ENCODE data around the gene SMIM29. TPM values are rescaled to one million over a fixed set of nuclear protein-coding genes. Genes with fewer than 3 reads are reported as not detected.
A peak's percentile ranks its signal among the peaks of the same experiment; 100 is the strongest.

The SMIM29 gene
- total RNA-seq, 1 experiment from 2014 or later, result 25.8 TPM

- Histone ChIP-seq H3K9ac (ENCODE audit: low read length) (peak overlapping the region; percentile 69), H3K9me3 (ENCODE audit: low read length) (no peaks in the 10 kb centered on the region), H3K4me2 (ENCODE audit: low read length) (peak overlapping the region; percentile 94), H3K4me3 (ENCODE audit: low read length) (peak overlapping the region; percentile 79), H3K4me1 (ENCODE audit: insufficient read depth, low read length) (peaks cover 61% of the 10 kb centered on the region), H4K20me1 (ENCODE audit: low read length) (no peaks in the 10 kb centered on the region), H2AFZ (ENCODE audit: low read length) (peak overlapping the region; percentile 47), H3K27me3 (ENCODE audit: low read length) (no peaks in the 10 kb centered on the region), H3F3A (ENCODE audit: low read length, unreplicated experiment) (peaks cover 10% of the 10 kb centered on the region), H3K9me2 (replicated peaks; ENCODE audit: low read length) (no peaks in the 10 kb centered on the region), H3K27ac (ENCODE audit: low read length) (peak overlapping the region; percentile 60), H3K36me3 (ENCODE audit: low read depth, low read length) (peaks cover 12% of the 10 kb centered on the region; the same call in 1 of the 2 replicates), H3K79me2 (ENCODE audit: low read length) (peaks cover 11% of the 10 kb centered on the region; the same call in 1 of the 2 replicates)
- peak; percentile 9 for ATAC-seq
- ChIA-PET CTCF (interaction anchor here (0.9 to 3.5 kb wide), 3 partner anchors 52 to 167 kb away, joined by 3 to 34 read pairs (median 3); no protein-coding TSS in a partner anchor), POLR2A (ENCODE audit: unreplicated experiment) (interaction anchor here (0.7 kb wide), 1 partner anchor 24 kb away, joined by 3 read pairs; no protein-coding TSS in a partner anchor)
- TF ChIP-seq CTCF (conservative IDR thresholded peaks at IDR 0.05; ENCODE audit: low read depth, low read length), result no peak
- TF ChIP-seq EZH2phosphoT487 (IDR thresholded peaks at IDR 0.05; ENCODE audit: borderline replicate concordance, low read length), result no peak
- TF ChIP-seq EZH2 (IDR thresholded peaks at IDR 0.05; ENCODE audit: low read length, unreplicated experiment), result no peak
- DNase-seq, result peak; percentile 43
- BruUV-seq (replicated peaks), result TSS peak; percentile 63
- intact Hi-C loops (cut with micrococcal nuclease), result loop anchor here (2.0 to 5.0 kb wide), 3 partner anchors 93 to 359 kb away; no protein-coding TSS in a partner anchor
Measured at GRCh38 chr6:34248198-34248726, 544 bp downstream of the SMIM29 start.

DNA sequence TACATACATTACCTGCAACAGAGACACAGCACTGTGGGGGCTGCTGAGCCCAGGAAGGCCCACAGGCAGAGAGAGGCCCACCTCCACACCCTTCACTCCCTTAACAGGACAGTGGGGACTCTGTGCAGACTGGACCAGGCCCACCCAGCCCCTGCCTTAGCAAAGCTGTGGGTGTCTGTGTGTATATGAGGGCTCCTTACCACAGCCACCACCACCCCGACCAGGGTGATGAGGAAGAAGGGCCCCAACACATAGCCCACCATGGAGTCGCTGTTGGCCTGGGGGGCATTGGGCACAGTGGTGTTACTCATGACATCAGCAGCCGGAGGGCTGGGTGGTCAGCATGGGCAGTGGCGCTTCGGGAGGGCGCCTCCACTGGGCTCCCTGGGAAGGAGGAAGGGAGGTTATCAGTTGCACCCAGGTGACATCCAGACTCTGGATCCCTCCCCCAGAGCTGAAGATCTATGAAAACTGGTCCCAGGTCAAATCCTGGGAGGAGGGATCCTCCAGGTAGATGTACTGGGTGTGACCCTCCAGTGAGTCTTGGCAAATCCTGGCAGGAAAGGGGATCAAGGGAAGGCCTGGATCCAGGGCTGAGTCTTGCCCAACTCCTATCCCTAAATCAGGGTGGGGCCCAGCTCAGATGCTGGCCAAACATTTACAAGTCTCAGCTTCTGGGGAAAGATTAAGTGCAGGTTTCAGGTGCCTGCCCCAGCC, 1.2 kb downstream of the SMIM29 start:
- peaks cover 15% of the 10 kb centered on the region; the same call in 1 of the 2 replicates for H3K36me3 ChIP-seq (ENCODE audit: low read depth, low read length)
- no peak overlapping the region for H2AFZ ChIP-seq (ENCODE audit: low read length)
- peaks cover 16% of the 10 kb centered on the region for H3F3A ChIP-seq (ENCODE audit: low read length, unreplicated experiment)
- H3K4me1 ChIP-seq (ENCODE audit: insufficient read depth, low read length), result peaks cover 67% of the 10 kb centered on the region
- H3K9me3 ChIP-seq (ENCODE audit: low read length), result no peaks in the 10 kb centered on the region
- H3K9ac ChIP-seq (ENCODE audit: low read length), result no peak overlapping the region
- no peak for ATAC-seq
- H3K27me3 ChIP-seq (ENCODE audit: low read length), result no peaks in the 10 kb centered on the region
- peak; percentile 52 for DNase-seq
- no peaks in the 10 kb centered on the region for H3K9me2 ChIP-seq (replicated peaks; ENCODE audit: low read length)
- H3K4me2 ChIP-seq (ENCODE audit: low read length), result peak overlapping the region; percentile 94
- intact Hi-C loops (cut with micrococcal nuclease), result loop anchor here (2.0 to 5.0 kb wide), 3 partner anchors 93 to 360 kb away; no protein-coding TSS in a partner anchor
- H3K27ac ChIP-seq (ENCODE audit: low read length), result peak overlapping the region; percentile 60
- BruUV-seq (replicated peaks), result no TSS peak
- CTCF ChIA-PET, result interaction anchor here (0.9 to 3.5 kb wide), 3 partner anchors 52 to 167 kb away, joined by 3 to 34 read pairs (median 3); no protein-coding TSS in a partner anchor
- H3K79me2 ChIP-seq (ENCODE audit: low read length), result peaks cover 13% of the 10 kb centered on the region; the same call in 1 of the 2 replicates
- H3K4me3 ChIP-seq (ENCODE audit: low read length), result peak overlapping the region; percentile 79
- 0 out of 2 replicates have a peak, but pooled peaks cover 3% of the 10 kb centered on the region for H4K20me1 ChIP-seq (ENCODE audit: low read length)
- TF ChIP-seq EZH2phosphoT487 (IDR thresholded peaks at IDR 0.05; ENCODE audit: borderline replicate concordance, low read length) (no peak), EZH2 (IDR thresholded peaks at IDR 0.05; ENCODE audit: low read length, unreplicated experiment) (no peak), CTCF (conservative IDR thresholded peaks at IDR 0.05; ENCODE audit: low read depth, low read length) (no peak)
- POLR2A ChIA-PET (ENCODE audit: unreplicated experiment), result interaction anchor here (0.7 kb wide), 1 partner anchor 23 kb away, joined by 3 read pairs; no protein-coding TSS in a partner anchor
